GM23338 (cell line): Measurements from ENCODE around the gene EML4. TPM values are rescaled to one million over a fixed set of nuclear protein-coding genes. Genes with fewer than 3 reads are reported as not detected.

ENCODE experiments used
- ATAC-seq: fragments of 200-7000 bp; cut with Tn5 transposase; 3 replicates; pipeline ENCODE4 v1.9.1; 2020
- DNase-seq: peaks from one replicate; pipeline ENCODE4 v3.0.0-alpha.2; 2015; ENCODE audit warnings: low spot score
- H2AFZ ChIP-seq: fragments of 200-600 bp; sonication (generic); 2 replicates; pipeline ENCODE4 v1.8.0; 2016; ENCODE audit warnings: antibody characterized with exemption, mild to moderate bottlenecking, moderate library complexity
- H3F3A ChIP-seq: fragments of 200-600 bp; sonication (generic); replicated peaks from 2 replicates; pipeline ENCODE4 v1.8.0; 2017; ENCODE audit warnings: antibody characterized with exemption, mixed run types, low read depth
- H3K27ac ChIP-seq: fragments of 200-600 bp; sonication (generic); 2 replicates; pipeline ENCODE4 v1.6.1; 2016; ENCODE audit warnings: low read depth
- H3K27me3 ChIP-seq: fragments of 200-600 bp; sonication (generic); 2 replicates; pipeline ENCODE4 v1.8.0; 2016; ENCODE audit warnings: mild to moderate bottlenecking, mixed run types, moderate library complexity; ENCODE audit not compliant: insufficient read depth
- H3K36me3 ChIP-seq: fragments of 200-600 bp; sonication (generic); 2 replicates; pipeline ENCODE4 v1.8.0; 2016; ENCODE audit warnings: mild to moderate bottlenecking; ENCODE audit not compliant: insufficient read depth
- H3K4me1 ChIP-seq: fragments of 200-600 bp; sonication (generic); 2 replicates; pipeline ENCODE4 v1.8.0; 2016; ENCODE audit warnings: mild to moderate bottlenecking, moderate library complexity; ENCODE audit not compliant: insufficient read depth
- H3K4me2 ChIP-seq: fragments of 200-600 bp; sonication (generic); 2 replicates; pipeline ENCODE4 v1.7.1; 2017; ENCODE audit warnings: mixed run types
- H3K4me3 ChIP-seq: fragments of 200-600 bp; sonication (generic); 2 replicates; pipeline ENCODE4 v1.6.1; 2016; ENCODE audit warnings: mixed run types
- H3K79me2 ChIP-seq: fragments of 200-600 bp; sonication (generic); replicated peaks from 2 replicates; pipeline ENCODE4 v1.8.0; 2017; ENCODE audit warnings: mild to moderate bottlenecking; ENCODE audit not compliant: insufficient read depth
- H3K9me2 ChIP-seq: fragments of 200-600 bp; sonication (generic); 2 replicates; pipeline ENCODE4 v1.8.0; 2017; ENCODE audit not compliant: insufficient read depth
- H4K20me1 ChIP-seq: fragments of 200-600 bp; sonication (generic); replicated peaks from 2 replicates; pipeline ENCODE4 v1.8.0; 2017; ENCODE audit warnings: mild to moderate bottlenecking; ENCODE audit not compliant: insufficient read depth
- H3K27ac Mint-ChIP-seq: 2 replicates; pipeline ENCODE4 v1.8.0; 2020; ENCODE audit warnings: inconsistent platforms, mild to moderate bottlenecking, moderate library complexity, mixed read lengths
- H3K27me3 Mint-ChIP-seq: 3 replicates; pipeline ENCODE4 v1.8.0; 2022; ENCODE audit warnings: low read depth, mild to moderate bottlenecking, moderate library complexity, mixed read lengths, inconsistent platforms; ENCODE audit not compliant: insufficient read depth, poor library complexity
- H3K36me3 Mint-ChIP-seq: 3 replicates; pipeline ENCODE4 v1.8.0; 2021; ENCODE audit warnings: low read depth, mild to moderate bottlenecking, inconsistent platforms, moderate library complexity, mixed read lengths
- H3K4me1 Mint-ChIP-seq: 3 replicates; pipeline ENCODE4 v1.8.0; 2020; ENCODE audit warnings: mild to moderate bottlenecking, inconsistent platforms, mixed read lengths
- H3K4me3 Mint-ChIP-seq: 3 replicates; pipeline ENCODE4 v1.8.0; 2021; ENCODE audit warnings: moderate library complexity, mild to moderate bottlenecking, inconsistent platforms, mixed read lengths
- H3K9me3 Mint-ChIP-seq: 3 replicates; pipeline ENCODE4 v1.8.0; 2020; ENCODE audit warnings: moderate library complexity, mild to moderate bottlenecking, inconsistent platforms, mixed read lengths
- CREB1 ChIP-seq: fragments of 250-450 bp; sonication (Bioruptor Pico); IDR thresholded peaks from 2 replicates; pipeline ENCODE4 v1.5.0; 2020; ENCODE audit warnings: low read depth, mild to moderate bottlenecking, moderate library complexity
- EZH2 ChIP-seq: fragments of 200-600 bp; sonication (generic); IDR thresholded peaks from one replicate; pipeline ENCODE4 v1.8.0; 2017; ENCODE audit warnings: antibody characterized with exemption, mild to moderate bottlenecking, low read depth; ENCODE audit not compliant: unreplicated experiment
- EZH2phosphoT487 ChIP-seq: fragments of 200-600 bp; sonication (generic); IDR thresholded peaks from one replicate; pipeline ENCODE4 v1.8.1; 2018; ENCODE audit warnings: antibody characterized with exemption; ENCODE audit not compliant: unreplicated experiment
- JUNB ChIP-seq: IDR thresholded peaks from one replicate; pipeline ENCODE4 v1.6.1; 2016; ENCODE audit warnings: antibody characterized with exemption; ENCODE audit not compliant: unreplicated experiment
- NANOG ChIP-seq: IDR thresholded peaks from 2 replicates; pipeline ENCODE4 v1.6.1; 2016; ENCODE audit warnings: antibody characterized with exemption, borderline replicate concordance
- POLR2AphosphoS5 ChIP-seq: IDR thresholded peaks from 2 replicates; pipeline ENCODE4 v1.6.1; 2016; ENCODE audit warnings: antibody characterized with exemption, low read depth
- STAT1 ChIP-seq: IDR thresholded peaks from one replicate; pipeline ENCODE4 v1.6.1; 2016; ENCODE audit warnings: antibody characterized with exemption; ENCODE audit not compliant: unreplicated experiment
- ZNF114 ChIP-seq: fragments of 250-450 bp; sonication (Bioruptor Pico); IDR thresholded peaks from 2 replicates; pipeline ENCODE4 v1.5.0; 2020; ENCODE audit warnings: mild to moderate bottlenecking, moderate library complexity
- polyA plus RNA-seq: library from polyadenylated mRNA; unstranded; fragments of >200 nt; fragmentation: Nextera tagmentation; extraction: Ambion mirVana; gene quantifications from 2 replicates; pipeline ENCODE4 v1.2.1, GENCODE V29; 2016
- total RNA-seq: library from RNA; depleted of rRNA; stranded (reverse); fragments of >200 nt; shearing (Covaris generic); gene quantifications from 2 replicates; pipeline ENCODE4 v1.2.3, GENCODE V29; 2014
- TF ChIP-seq, protein P1 (sequence below), 2 experiments: fragments of 200-600 bp in 1 of 2; sonication (generic) in 1 of 2; conservative IDR thresholded peaks; 2 replicates each; pipeline versions ENCODE4 v1.5.1 to v1.6.1; 2016 to 2017; ENCODE audit warnings: antibody characterized with exemption in 2 of 2, low read depth in 2 of 2, mild to moderate bottlenecking in 2 of 2, moderate library complexity in 1 of 2
- TF ChIP-seq, protein P2 (sequence below): IDR thresholded peaks from one replicate; pipeline ENCODE4 v1.6.1; 2018; ENCODE audit warnings: antibody characterized with exemption; ENCODE audit not compliant: unreplicated experiment
- TF ChIP-seq, protein P3 (sequence below): IDR thresholded peaks from 2 replicates; pipeline ENCODE4 v1.6.1; 2016; ENCODE audit warnings: antibody characterized with exemption

EML4 gene
- total and polyA plus RNA-seq, 2 experiments from 2014 or later: 65.3 to 115 TPM

DNA sequence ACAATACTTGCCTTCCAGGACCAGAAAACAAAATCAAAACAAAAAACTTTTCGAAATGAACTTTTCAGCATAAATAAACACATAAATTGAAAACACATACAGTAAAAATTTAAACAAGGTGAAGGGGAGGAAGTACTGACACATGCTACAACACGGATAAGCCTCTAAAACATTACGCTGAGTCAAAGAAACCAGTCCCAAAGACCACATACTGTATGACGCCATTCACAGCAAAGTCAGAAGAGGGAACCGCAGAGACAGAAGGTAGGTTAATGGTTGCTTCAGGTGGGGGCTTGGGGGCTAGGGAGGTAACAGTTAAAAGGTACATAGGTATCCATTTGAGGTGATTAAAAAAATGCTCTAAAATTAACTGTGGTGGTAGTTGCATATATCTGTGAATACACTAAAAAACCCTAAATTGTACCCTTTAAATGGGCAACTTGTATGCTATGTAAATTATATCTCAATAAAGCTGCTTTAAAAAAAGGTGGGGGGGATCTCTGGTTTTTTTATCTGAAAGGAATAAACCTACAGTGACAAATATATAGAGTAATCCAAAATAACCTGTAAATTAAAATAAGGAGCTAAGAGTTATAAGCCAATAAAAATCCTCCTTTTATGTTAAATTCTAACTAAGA is 184.8 kb downstream of the EML4 start:
- no peak overlapping the region for H3K4me3 ChIP-seq
- H3K36me3 Mint-ChIP-seq: peaks cover 17% of the 10 kb centered on the region
- DNase-seq (no peak), ATAC-seq (no peak)
- H3K79me2 ChIP-seq: peaks cover 98% of the 10 kb centered on the region
- no peaks in the 10 kb centered on the region for H3K4me1 ChIP-seq
- H3F3A ChIP-seq: no peaks in the 10 kb centered on the region
- H3K27me3 ChIP-seq: no peaks in the 10 kb centered on the region
- H3K9me3 Mint-ChIP-seq: no peaks in the 10 kb centered on the region
- H2AFZ ChIP-seq: no peak overlapping the region
- H3K9me2 ChIP-seq: no peaks in the 10 kb centered on the region
- H3K4me3 Mint-ChIP-seq: no peak overlapping the region
- peaks cover 3% of the 10 kb centered on the region; the same call in 2 of the 3 replicates for H3K4me1 Mint-ChIP-seq
- peaks cover 19% of the 10 kb centered on the region for H4K20me1 ChIP-seq
- no peak overlapping the region for H3K27ac Mint-ChIP-seq
- no peak overlapping the region for H3K27ac ChIP-seq
- no peak overlapping the region for H3K4me2 ChIP-seq
- peaks cover 4% of the 10 kb centered on the region; the same call in 1 of the 2 replicates for H3K36me3 ChIP-seq
- no peaks in the 10 kb centered on the region for H3K27me3 Mint-ChIP-seq
- TF ChIP-seq POLR2AphosphoS5 (no peak), ZNF114 (no peak), EZH2phosphoT487 (no peak)
- TF ChIP-seq, protein P1, sequence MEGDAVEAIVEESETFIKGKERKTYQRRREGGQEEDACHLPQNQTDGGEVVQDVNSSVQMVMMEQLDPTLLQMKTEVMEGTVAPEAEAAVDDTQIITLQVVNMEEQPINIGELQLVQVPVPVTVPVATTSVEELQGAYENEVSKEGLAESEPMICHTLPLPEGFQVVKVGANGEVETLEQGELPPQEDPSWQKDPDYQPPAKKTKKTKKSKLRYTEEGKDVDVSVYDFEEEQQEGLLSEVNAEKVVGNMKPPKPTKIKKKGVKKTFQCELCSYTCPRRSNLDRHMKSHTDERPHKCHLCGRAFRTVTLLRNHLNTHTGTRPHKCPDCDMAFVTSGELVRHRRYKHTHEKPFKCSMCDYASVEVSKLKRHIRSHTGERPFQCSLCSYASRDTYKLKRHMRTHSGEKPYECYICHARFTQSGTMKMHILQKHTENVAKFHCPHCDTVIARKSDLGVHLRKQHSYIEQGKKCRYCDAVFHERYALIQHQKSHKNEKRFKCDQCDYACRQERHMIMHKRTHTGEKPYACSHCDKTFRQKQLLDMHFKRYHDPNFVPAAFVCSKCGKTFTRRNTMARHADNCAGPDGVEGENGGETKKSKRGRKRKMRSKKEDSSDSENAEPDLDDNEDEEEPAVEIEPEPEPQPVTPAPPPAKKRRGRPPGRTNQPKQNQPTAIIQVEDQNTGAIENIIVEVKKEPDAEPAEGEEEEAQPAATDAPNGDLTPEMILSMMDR (conservative IDR thresholded peaks at IDR 0.05; ENCODE audit: low read depth in 2 of 2): 0 out of 4 replicates have a peak, but pooled peaks of 1 of the 2 experiments have one; percentile 11
- TF ChIP-seq, protein P2, sequence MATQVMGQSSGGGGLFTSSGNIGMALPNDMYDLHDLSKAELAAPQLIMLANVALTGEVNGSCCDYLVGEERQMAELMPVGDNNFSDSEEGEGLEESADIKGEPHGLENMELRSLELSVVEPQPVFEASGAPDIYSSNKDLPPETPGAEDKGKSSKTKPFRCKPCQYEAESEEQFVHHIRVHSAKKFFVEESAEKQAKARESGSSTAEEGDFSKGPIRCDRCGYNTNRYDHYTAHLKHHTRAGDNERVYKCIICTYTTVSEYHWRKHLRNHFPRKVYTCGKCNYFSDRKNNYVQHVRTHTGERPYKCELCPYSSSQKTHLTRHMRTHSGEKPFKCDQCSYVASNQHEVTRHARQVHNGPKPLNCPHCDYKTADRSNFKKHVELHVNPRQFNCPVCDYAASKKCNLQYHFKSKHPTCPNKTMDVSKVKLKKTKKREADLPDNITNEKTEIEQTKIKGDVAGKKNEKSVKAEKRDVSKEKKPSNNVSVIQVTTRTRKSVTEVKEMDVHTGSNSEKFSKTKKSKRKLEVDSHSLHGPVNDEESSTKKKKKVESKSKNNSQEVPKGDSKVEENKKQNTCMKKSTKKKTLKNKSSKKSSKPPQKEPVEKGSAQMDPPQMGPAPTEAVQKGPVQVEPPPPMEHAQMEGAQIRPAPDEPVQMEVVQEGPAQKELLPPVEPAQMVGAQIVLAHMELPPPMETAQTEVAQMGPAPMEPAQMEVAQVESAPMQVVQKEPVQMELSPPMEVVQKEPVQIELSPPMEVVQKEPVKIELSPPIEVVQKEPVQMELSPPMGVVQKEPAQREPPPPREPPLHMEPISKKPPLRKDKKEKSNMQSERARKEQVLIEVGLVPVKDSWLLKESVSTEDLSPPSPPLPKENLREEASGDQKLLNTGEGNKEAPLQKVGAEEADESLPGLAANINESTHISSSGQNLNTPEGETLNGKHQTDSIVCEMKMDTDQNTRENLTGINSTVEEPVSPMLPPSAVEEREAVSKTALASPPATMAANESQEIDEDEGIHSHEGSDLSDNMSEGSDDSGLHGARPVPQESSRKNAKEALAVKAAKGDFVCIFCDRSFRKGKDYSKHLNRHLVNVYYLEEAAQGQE: no peak

DNA sequence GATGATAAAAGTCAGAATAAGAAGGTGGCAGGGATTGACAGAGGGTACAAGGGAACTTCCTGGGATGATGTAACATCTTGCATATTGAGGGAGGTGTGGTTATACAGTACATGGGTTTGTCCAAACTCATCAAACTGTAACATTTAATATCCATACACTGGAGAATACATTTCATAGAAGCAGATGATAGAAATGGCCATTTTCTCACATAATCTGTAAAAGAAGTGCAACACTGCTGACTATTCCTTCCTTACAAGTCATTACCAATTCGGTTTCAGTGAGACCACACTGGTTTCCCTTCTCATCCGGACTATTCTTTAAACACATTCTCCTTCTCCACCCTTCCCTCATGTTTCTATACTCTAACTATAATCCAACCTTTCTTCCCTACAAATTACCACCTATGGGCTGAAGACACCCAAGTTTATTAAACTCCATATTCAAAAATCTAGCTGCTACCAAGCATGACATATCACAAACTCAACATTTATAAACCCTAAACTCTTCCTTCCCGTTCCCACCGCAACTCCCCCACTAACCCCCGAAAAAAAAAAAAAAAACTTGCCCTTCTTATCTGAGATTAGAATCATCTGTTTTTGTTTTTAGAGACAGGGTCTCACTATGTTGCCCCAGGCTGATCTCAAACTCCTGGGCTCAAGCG is 190.3 kb downstream of the EML4 start:
- Mint-ChIP-seq H3K4me1 (peaks cover 25% of the 10 kb centered on the region), H3K9me3 (no peaks in the 10 kb centered on the region), H3K4me3 (peak overlapping the region; percentile 95), H3K27ac (peak overlapping the region; percentile 100; the same call in 1 of the 2 replicates), H3K36me3 (no peaks in the 10 kb centered on the region), H3K27me3 (peaks cover 12% of the 10 kb centered on the region)
- Histone ChIP-seq H3K79me2 (peaks cover 64% of the 10 kb centered on the region), H4K20me1 (peaks cover 33% of the 10 kb centered on the region), H3K4me3 (peak overlapping the region; percentile 96), H3K27ac (no peak overlapping the region), H3K27me3 (no peaks in the 10 kb centered on the region), H3F3A (no peaks in the 10 kb centered on the region; the same call in 1 of the 2 replicates), H3K4me1 (peaks cover 19% of the 10 kb centered on the region), H3K36me3 (no peaks in the 10 kb centered on the region), H3K4me2 (peak overlapping the region; percentile 99), H2AFZ (no peak overlapping the region), H3K9me2 (no peaks in the 10 kb centered on the region)
- ATAC-seq (no peak), DNase-seq (no peak)
- TF ChIP-seq POLR2AphosphoS5 (no peak), JUNB (no peak), EZH2 (no peak), CREB1 (CRISPR knock-in tag) (no peak), NANOG (no peak), ZNF114 (no peak), STAT1 (no peak)
- TF ChIP-seq, protein P2: no peak
- TF ChIP-seq, protein P3, sequence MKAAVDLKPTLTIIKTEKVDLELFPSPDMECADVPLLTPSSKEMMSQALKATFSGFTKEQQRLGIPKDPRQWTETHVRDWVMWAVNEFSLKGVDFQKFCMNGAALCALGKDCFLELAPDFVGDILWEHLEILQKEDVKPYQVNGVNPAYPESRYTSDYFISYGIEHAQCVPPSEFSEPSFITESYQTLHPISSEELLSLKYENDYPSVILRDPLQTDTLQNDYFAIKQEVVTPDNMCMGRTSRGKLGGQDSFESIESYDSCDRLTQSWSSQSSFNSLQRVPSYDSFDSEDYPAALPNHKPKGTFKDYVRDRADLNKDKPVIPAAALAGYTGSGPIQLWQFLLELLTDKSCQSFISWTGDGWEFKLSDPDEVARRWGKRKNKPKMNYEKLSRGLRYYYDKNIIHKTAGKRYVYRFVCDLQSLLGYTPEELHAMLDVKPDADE: no peak
